Measurements from ENCODE around the gene C1QTNF9.
"Not testable (repeated sequence)": the region's sequence is repeated elsewhere in the genome, so short reads cannot be mapped to it uniquely, and the experiment has no call there.

The C1QTNF9 gene, protein sequence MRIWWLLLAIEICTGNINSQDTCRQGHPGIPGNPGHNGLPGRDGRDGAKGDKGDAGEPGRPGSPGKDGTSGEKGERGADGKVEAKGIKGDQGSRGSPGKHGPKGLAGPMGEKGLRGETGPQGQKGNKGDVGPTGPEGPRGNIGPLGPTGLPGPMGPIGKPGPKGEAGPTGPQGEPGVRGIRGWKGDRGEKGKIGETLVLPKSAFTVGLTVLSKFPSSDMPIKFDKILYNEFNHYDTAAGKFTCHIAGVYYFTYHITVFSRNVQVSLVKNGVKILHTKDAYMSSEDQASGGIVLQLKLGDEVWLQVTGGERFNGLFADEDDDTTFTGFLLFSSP

DNA sequence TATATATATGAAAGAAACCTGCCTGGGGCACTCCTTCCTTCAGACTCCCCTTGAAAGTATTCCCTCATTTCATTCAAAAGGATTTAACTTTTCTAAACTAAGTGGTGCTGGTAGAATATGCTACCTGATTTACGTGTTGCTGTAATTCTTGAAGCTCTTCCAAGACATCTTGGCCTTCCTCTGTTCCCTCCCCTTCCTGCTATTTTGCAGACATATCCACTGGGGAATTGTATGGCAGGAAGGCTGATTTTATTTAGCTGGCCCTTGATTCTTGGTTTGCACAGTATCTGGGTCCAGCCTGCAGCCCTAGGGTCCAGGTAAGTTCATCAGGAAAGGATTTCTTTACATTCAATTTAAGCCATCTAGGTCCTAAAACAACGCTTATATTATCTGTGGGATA is at the start of gene C1QTNF9:
Gene C1QTNF9, plus strand, starts transcription at position 281 of the 400 bp plus-strand sequence. CDS start 6,424 bp downstream, outside the sequence.
- DNase-seq (ENCODE audit: low spot score): not testable (repeated sequence)

- no peak for DNase-seq (ENCODE audit: low spot score)
These were observed 47.8 kb upstream of the C1QTNF9 start for GRCh38 chr13:24261566-24261965.

DNA sequence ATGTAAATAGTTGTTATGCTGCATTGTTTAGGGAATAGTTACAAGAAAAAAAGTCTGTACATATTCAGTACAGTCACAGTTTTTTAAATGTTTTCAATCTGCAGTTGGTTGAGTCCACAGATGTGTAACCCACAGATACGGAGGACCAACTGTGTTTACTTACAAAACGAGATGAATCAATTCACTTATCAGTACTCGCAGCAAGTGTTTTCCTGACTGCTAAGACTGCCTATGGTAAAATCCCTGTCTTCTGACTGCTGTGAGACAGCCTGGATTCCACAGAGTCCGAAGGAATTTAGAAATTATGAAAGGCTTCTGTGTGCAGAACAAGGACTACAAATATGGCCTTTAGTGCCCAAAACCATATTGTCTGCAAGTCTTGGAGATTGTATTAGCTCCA is 45.7 kb upstream of the C1QTNF9 start:
- DNase-seq (ENCODE audit: low spot score): no peak

- no peak for DNase-seq (ENCODE audit: low spot score)
These were observed 44.4 kb upstream of the C1QTNF9 start for GRCh38 chr13:24264976-24265375.

DNA sequence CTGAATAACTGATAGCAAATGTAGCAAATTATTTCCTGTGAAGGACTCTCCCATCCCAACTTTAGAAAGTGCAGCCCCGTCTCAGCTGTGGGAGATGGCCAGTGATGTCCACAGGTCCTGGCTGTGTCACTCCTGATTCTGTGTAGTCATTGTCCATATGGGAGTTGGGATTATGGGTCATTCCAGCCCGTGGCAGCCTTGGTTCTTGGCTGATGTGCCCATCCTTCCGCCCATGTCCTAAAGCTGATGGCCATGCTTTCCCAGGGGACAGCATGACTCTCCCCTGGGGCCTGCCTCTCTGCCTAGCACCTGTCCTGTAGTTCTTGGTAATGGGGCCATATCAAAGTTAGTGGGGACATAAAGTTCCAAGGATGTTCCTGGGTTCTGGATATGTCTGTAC is 43.9 kb upstream of the C1QTNF9 start:
- no peak for DNase-seq (ENCODE audit: low spot score)

DNA sequence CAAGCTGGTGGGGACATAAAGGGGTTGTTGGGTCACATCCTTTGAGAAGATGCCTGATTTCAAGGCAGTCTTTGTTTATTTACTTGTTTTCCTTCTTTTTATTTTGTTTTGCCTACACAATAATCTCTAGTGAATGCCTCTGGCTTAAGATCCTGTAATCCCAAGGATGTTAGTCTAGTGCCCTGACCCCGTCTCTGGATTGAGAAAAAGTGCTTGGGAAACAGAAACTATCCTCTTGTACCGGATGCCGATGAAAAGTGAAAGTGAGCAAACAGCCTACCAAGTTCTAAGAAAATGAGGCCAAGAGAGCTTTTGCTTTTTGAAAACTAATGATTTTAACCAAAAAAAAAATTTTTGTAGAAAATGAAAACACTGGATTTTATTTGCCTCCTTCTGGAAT is 42.1 kb upstream of the C1QTNF9 start:
- DNase-seq (ENCODE audit: low spot score): no peak

DNA sequence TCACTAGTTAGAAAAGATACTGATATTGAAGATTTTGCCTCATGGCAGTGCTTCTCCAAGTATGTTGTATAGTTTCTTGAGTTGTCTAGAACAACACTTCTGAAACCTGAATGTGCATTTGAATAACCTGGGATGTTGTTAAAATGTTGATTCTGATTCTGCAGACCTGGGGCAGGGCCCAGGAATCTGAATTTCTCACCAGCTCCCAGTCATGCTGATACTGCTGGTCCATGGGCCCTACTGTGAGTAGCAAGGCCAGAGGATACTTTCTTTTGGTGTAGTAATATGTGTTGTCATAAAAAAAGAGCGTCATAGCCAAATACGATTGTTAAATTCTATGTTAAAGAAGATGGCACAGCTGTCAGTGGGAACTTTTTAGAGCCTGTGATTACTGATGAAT is 41.6 kb upstream of the C1QTNF9 start:
- no peak for DNase-seq (ENCODE audit: low spot score)

DNA sequence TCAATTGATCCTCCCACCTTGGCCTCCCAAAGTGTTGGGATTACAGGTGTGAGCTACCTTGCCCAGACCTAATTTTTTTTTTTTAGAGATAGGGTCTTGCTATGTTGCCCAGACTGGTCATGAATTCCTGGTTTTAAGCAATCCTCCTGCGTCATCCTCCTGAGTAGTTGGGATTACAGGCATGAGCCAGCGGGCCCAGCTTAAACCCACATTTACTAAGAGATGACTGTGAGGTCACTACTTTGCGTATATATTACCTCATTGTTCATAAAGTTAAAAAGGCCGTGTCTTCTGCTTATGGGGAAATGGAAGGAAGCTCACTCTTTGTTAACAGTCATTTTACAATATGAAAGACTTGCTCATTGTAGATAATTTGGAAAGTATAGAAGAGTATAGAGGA is 39.6 kb upstream of the C1QTNF9 start:
- DNase-seq (ENCODE audit: low spot score): no peak

- no peak for DNase-seq (ENCODE audit: low spot score)
These were observed 38.7 kb upstream of the C1QTNF9 start for GRCh38 chr13:24270639-24271141.

DNA sequence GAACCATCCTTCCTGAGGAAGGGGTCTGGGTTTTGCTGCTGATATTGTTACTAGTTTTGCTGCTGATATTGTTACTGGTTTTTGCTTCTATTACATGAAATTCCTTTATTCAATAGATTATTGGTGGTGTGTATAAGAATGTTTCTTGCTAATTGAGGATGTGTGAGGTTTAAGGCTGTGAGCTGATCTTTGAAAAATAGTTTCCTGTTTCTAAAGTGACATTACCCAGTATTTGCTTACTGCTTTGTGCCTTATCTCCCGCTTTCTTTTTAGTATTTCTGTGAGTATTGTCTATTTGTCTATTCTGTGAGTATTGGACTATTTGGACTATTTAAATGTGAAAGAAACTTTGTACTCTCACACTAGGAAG is 38.2 kb upstream of the C1QTNF9 start:
- DNase-seq (ENCODE audit: low spot score): no peak

DNA sequence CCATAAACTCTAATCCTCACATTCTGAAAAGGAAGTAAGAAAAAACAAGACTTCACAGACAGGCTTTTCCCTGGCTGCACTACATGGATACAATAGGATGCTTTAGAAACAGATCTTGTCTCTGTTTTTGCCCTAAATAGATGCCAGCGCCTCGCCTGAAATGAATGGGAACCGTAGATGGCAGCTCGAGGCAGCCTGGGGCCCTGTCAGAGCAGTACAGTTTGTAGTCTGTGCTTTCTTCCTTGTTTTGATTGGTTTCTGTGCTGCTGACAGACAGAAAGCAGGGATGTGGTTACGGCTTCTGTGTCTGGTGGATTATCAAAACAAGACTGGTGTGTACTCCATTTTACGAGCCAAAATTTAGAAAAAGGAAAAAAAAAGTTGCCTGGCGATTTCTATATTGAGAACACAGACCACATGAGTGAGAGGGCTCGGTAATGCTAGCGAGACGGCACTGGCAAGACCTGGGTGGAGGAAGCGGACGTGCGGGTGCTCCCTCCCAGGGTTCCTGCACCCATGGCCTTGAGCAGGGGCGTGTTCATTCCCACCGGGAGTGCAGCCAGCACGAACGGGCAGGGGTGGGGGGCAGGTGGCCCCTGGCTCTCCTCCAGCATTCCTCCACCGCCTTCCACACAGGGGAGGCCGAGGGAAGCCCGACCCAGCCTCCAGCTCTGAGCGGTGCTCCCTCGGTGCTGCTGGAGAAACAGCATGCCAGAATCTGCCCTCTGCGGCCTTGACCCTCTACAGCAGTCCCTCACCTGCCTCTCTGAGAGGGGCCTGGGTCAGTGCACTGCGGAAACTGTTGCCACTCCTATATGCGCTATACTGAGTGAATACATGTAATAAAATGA is 37.6 kb upstream of the C1QTNF9 start:
- DNase-seq (ENCODE audit: low spot score): no peak

DNA sequence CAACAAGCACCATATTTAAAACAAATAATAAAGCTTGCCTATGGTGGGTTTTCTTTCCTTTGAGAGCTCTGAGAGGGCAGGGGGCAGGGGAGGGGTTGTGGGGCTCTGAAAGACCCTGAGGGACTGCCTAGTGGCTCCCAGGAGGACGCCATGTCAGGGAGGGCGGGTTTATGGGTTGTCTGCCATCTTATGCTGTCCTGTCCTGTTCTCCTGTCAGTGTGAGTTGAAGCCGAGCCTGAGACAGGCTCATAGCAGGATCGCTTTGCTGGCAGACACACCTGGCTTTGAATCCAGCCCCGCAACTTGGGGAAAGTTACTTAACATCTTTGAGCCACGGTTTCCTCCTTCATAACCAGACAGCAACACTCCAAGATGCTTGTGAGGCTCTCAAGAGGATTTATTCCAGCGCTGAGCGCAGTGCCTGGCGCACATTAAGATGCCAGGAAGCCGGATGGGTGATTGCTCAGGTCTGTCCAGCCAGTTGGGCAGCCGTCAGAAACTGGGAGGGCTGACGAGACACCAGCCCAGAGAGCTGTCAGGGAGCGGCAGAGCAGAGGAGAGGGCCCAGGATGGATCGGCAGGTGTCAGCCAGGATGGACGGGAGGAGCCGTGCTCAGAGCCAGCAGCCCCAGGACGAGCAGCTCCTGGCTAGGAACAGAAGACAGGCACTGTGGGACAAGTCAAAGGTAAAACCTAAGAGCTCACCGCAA is 36.8 kb upstream of the C1QTNF9 start:
- DNase-seq (ENCODE audit: low spot score): no peak

GRCh38 chr13:24273926-24274325 is 35.5 kb upstream of the C1QTNF9 start:
- no peak for DNase-seq (ENCODE audit: low spot score)

DNA sequence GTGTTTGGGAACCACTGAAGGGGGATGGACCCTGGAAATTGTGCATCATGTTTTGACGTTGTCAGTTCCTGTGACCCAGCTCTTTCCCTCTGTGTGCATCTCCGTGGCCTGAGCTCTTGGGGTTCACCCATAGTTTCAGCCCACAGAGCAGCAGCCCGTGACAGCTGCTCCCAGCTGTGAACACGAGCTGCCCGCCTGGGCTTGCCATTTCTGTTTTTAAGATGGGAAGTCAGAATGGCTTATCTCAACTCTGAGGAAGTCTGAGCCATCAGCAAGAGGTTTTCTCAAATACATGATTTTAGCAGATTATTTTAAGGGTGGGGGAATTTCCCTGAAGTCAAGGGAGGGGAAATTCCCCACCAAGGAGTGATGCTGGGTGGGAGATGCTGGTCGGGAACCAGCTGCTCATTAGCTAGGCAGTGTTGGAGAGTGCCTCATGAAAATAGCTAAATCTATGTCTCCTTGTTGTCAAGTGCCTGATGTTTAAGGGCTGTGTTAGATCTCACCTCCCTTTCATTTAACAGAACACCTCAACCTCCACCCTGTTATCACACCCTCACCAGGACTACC is 34.8 kb upstream of the C1QTNF9 start:
- DNase-seq (ENCODE audit: low spot score): no peak

DNA sequence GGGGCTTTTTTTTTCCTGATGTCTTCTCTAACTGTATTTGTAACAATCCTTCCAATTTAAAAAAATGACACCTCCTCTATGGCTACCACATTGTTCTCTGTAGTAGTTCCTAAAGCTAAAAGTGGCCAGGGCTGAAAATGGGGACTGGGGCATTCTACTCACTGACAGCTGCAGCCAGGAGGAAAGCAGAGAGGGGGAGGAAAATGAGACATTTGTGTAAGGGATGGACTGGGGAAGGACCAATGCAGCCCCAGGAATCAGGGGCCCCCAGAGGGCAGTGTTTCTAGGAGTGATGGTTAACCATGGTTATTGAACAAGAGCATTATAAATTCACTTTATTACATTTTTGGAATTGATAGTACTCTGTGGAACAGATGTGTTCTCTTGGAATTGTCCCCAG is 34.3 kb upstream of the C1QTNF9 start:
- DNase-seq (ENCODE audit: low spot score): no peak

GRCh38 chr13:24276306-24276705 is 33.1 kb upstream of the C1QTNF9 start:
- DNase-seq (ENCODE audit: low spot score): no peak

GRCh38 chr13:24276861-24277260 is 32.5 kb upstream of the C1QTNF9 start:
- DNase-seq (ENCODE audit: low spot score): no peak

- no peak for DNase-seq (ENCODE audit: low spot score)
These were observed 31.6 kb upstream of the C1QTNF9 start for GRCh38 chr13:24277761-24278160.

GRCh38 chr13:24279327-24280110 is 29.9 kb upstream of the C1QTNF9 start:
- no peak for DNase-seq (ENCODE audit: low spot score)

- no peak for DNase-seq (ENCODE audit: low spot score)
These were observed 28.7 kb upstream of the C1QTNF9 start for GRCh38 chr13:24280720-24281119.
